HG03520 (cell line): ENCODE data around the gene KCTD10.

Source experiments
- ATAC-seq: cut with Tn5 transposase; IDR thresholded peaks from one replicate; pipeline ENCODE4 v1.9.1; 2021; ENCODE audit warnings: mild to moderate bottlenecking, moderate library complexity; ENCODE audit not compliant: unreplicated experiment

The KCTD10 gene, protein sequence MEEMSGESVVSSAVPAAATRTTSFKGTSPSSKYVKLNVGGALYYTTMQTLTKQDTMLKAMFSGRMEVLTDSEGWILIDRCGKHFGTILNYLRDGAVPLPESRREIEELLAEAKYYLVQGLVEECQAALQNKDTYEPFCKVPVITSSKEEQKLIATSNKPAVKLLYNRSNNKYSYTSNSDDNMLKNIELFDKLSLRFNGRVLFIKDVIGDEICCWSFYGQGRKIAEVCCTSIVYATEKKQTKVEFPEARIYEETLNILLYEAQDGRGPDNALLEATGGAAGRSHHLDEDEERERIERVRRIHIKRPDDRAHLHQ

DNA sequence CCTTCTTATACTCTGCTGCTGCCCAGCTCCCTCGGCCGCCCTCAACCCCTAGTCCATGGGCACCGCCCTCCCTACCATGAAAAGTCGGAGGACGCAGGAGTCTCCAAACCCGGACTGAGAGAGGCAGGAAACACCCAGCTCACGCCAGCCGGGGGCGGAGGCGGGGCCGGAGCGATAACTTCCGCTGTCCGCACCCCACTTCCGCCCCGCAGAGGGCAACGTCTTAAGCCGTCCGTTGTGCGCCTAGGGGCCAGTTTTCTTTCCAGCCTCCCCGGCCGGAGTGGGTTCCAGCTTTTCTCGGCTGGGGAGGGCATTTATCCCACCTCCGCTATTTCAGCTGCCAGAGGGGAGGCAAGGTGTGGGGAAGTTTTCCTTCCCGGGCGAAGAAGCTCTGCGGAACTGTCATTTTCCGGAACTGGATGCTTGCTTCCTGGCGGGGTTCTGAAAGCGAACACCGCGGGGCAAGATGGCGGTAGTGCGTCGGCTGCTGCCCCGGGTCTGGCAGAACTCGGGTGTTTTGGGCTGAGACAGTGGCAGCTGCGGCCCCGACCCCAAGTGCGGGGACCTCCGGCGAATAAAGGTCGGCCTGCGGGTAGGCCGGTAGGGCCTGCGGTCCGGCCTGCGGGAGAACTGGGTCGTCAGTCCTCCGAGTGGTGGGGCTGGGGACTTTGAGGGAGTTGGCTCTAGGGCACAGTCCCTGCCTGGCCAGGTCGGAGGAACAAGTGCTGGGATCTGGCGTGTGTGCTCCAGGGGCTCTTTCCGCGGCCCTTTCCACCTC lies at the start of gene KCTD10, which contains the start of gene UBE3B:
TSS of gene KCTD10 (minus strand) at position 116 of the 778 bp plus-strand sequence. CDS start at position 78, 38 bp downstream.
TSS of gene UBE3B (plus strand) at position 450 of the 778 bp plus-strand sequence. CDS start 5,918 bp downstream, outside the sequence.
- ATAC-seq, result peak; percentile 86

DNA sequence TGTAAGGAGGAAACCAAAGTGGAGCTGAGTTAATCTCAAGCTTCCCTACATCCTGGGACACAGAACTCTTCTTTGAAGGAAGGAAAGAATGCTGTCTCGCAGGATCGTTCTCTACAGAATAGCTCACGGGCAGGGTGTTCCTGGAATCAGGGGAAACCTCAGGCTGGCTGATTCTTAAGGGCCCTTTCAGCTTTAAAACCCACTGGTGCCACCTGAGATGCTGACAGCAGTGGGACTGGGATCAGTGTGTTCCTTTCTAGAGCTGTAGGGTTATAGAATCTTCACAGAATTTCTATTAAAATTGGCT lies 48.1 kb upstream of the KCTD10 start:
- ATAC-seq, result no peak

DNA sequence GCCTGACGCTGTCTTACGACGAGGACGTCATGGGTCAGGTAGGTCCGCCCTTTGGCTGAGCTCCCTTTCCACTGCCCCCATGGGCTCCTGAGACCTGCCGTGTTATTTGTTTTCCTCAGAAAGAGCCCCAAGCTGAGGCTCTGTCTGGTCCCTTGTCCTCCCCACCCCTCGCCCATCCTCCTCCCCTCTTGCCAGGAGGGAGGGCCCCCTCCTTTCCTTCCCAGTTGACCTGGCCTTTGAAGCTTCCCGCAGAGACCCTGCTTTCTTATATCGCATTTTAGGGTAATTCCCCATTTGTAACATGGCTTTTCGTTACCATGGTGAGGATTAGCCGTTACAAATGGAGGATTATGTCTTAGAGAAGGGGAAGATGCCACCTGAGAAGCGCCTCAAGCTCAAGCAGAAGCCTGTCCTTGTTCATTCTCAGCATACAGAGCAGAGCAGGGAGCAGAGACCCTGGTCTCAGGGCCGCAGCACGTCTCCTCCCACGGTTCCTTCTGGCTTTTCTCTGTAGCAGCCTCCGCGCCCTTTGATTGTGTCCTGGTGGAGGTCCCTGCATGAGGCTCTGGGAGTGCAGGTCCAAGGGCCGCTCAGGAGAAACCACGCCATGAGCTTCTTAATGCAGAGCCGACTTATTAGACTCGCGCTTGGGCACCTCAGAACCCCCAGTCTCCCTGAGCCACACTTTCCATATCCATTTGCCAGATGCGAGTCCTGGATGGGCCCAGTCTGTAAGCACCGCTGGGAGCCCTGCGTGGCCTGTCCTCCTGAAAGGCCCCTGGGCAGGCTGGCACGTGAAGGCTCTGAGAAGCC lies 47.6 kb upstream of the KCTD10 start:
- no peak for ATAC-seq

DNA sequence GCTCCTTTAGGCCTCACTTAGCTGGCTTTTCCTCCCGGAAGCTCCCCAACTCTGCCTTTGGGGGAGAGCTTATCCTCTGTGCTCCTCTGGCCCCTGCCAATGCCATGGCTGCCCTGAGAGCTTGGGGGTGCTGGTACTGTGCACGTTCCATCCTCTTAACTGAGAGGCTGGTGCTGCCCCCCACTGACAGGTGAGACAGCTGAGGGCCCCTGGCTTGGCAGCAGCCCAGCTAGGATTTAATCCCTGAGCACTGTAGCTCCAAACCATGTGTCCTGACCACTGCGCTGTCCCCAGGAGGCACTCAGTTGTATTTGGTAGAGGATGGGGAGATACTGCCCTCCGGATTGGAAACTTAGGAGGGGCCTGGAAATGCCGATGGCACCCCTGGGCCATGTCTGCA lies 46.4 kb upstream of the KCTD10 start:
- no peak for ATAC-seq

DNA sequence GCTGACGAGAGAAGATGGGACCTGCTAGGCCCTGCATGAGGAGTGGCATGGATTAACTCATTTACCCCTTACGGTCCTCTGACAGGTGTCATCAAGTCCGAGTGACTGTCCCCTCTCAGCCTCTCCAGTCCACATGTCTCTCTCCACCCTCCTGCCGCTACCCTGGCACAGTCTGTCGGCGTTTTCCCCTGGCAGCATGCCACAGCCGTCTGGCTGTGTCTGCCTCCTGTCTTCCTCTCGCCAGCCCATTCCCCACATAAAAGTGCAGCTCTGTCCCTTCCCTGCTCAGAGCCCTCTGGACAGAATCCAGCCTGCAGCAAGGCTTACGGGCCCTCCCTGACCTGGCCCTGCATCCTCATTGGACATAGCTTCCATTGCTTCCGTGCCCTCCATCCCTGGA lies 46.0 kb upstream of the KCTD10 start:
- no peak for ATAC-seq

DNA sequence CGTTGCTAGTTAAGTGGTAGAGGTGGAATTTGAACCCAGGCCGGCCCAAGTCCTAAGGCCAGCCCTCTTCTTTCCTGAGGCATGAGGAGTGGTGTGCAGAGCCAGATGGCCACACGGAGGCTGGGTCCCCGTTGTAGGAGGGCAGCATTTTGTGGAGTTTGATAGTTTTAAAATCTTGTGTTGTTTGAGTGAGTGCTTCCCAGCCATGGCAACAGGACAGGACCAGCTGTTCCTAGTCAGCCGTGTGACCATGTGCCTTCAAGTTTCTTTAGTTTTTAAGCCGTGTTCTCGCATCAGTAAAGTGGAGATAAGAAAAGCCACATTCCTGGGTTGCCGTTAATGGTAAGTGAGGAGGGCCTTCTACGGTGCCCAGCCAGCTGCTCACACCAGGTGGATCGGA lies 44.7 kb upstream of the KCTD10 start:
- ATAC-seq, result no peak

DNA sequence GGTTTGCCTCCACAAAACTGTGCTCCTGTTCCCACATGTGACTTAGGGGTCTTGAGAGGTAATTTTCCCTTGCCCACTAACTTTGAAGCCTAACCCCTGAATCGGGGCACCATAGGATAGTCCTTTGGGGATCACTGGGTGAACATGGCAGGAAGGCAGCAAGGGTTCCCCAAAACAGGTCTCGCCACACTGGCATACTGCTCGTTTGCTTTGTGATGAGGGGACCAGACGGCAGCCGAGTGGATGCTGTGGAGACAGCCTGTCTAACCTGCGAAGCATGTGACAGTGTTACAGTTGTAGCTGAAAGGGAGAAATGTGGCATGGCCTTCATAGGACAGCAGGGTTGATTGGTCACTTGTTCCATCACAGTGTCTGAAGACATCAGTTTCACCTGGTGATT lies 42.7 kb upstream of the KCTD10 start:
- ATAC-seq, result no peak

DNA sequence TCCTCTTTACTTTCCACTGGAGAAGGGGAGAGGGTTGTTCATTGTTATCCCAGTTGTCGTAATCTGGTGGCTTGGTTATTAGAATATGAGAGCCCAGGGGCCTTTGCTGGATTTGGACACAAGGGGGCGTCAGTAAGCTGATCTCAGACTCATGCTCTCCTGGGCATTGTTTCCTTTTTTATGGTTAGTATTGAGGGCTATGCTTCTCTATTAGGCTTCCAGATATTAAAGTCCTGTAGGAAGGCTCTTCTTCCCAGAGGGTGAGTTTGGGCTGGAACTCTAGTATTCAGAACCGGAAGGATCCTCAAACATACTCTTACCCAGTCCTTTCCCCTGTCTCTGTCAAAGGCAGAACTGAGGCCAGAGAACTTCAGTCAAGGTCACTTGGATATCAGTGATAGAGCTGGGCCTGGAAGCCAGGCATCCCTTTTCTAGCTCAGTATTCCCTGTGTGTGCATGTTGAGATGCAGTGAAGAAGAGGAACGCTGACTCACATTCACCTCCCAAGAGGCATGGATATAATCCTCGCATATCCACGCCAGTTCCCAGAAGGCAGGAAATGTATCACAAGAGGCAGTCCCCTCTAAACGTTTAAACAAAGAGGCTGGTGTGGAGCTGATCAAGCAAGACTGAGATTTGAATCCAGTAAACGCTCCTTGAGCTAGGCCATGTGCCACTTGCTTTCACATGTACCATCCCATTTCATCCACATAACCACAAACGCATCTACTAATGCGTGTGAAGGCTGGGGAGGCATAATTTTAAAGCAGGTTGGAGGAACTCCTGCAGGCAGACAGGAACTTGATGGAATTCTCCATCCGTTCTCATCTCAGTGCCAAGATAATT lies 41.9 kb upstream of the KCTD10 start:
- ATAC-seq, result no peak

DNA sequence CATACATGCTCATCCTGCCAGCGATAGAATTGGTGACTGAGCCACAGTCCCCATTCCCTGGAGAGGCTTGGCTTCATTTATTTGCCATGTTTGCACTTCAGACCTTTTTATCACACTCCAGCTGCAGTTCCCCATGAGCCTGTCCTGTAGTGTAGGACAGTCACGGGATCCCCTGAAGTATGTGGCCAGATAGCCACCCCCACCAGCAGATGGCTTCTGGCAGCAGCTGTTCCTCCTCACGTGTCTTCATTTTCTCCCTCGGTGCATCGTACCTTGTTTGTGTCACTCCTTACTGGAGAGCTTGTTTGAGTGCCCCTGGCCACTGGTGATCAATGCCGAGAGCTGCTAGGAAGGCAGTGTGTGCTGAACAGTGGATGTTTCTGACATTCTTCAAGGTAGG lies 40.5 kb upstream of the KCTD10 start:
- ATAC-seq, result no peak

DNA sequence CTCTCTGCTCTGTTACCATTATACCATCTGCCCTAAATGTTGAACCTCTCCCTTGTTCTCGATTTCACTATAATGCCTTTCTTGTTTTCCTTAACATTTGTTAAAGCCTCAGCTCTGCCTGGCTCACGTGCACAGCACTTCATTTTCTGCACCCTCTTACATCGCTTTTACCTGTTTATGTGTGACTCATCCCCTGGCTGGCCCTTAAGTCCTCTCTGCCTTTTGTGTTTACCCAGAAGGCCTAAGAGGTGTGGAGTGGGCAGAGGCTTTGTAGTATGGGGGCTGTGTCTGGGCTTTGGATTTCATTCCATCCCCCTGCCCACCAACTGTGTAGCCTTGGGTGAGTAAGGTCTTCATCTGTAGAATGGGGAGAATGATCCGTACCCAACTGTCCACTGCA lies 36.9 kb upstream of the KCTD10 start:
- ATAC-seq, result no peak

DNA sequence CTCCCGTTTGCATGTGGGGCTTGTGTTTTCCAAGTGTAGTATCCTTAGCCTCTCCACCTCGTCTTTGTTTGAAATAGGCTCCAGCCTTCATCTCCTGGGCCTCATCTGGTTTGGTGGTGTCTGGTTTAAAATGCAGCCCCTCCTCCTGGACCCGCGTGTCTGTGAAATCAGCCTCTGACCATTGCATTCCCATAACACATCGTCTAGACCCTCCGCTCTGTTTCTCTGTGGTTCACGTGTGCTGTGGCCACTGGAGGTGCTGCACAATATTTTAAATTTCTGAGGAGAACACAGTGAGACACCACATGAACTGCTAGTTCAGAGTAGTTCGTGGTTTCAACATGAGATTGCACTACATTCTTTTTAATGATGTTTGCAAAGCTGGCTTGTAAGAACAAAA lies 36.0 kb upstream of the KCTD10 start:
- no peak for ATAC-seq

DNA sequence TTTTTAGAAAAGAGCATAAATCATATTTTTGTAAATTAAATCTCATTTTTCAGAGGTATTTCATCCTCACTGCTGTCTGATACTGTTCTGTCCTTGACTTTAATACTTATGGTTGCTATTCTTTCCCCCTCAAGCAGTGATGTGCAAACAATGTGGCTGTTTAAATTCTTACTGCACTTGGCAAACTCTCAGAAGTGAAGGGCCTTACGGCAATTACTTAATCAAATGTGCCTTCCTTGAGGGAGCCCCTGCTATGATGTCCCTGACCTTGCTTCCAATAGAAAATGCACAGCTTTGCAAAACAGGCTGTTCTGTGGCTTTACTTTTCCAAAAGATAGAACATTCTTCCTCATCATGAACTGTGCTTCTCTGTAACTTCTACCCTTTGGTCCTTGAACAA lies 35.5 kb upstream of the KCTD10 start:
- no peak for ATAC-seq

DNA sequence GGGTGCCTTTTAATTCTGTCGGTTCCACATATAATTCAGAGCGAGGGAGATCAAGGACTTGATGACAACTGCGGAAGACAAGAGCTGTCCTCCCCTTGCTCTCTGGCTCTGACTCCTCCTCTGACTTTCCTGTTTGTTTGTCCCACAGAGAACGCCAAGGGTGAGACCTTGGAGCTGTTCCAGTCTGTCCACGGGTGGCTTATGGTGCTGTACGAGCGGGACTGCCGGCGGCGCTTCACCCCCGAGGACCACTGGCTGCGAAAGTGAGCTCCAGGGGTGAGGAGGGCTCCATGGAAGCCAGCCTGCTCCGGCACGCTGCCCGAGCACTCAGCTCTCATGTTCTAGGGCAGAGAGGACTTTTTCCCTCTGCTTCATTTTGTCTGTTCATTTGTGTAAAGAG lies 33.1 kb upstream of the KCTD10 start:
- no peak for ATAC-seq

DNA sequence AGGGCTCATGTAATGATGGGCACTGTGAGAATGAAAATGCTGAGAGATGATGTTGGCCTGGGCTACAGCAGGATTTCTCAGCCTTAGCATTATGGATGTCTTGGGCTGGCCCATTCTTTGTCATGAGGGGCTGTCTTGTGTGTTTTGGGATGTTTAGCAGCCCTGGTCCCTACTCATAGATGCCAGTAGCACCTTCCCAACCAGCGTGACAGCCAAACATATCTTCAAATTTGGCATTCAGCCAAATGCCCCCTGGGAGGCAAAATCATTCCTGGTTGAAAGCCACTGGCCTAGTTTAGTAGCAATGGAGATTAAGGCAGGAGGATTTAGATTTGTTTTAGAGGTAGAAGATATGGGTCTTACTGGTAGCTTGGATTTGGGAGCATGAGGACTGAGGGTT lies 27.0 kb upstream of the KCTD10 start:
- ATAC-seq, result no peak

DNA sequence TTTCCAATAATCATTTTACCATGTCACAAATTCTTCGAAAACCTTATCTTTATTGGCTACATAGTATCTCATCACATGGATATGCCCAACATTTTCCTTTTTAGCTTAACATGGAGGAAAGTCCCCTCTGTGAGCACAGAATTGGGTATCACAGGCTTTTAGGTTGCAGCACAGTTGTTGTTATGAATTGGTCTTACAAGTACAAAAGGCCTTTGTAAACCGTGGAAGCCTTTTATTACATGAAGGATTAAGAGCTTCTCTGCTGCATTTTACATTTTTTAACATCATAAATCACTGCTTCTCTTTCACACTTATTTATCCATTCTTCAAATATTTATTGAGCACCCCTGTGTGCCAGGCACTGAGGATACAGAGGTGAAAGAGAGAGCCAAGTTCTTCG lies 26.5 kb upstream of the KCTD10 start:
- no peak for ATAC-seq

DNA sequence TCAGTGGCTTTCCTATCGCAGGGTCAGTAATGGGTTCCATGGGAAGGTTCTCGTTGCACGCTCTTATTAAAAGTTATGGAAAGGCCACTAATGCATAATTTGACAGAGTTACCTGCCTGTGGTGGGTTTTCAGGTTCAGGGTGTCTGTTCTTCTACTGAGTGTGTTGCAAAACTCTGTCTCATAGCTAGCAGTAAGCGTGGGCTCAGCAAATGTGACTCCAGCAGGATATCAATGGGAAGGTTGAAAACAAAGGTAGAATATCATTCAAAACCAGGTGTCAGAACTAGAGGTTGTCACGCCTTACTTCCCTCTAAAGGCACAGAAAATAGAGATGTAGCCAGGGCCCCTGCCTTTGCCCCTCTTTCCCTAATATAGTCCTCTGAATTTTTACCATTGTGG lies 25.2 kb upstream of the KCTD10 start:
- no peak for ATAC-seq

DNA sequence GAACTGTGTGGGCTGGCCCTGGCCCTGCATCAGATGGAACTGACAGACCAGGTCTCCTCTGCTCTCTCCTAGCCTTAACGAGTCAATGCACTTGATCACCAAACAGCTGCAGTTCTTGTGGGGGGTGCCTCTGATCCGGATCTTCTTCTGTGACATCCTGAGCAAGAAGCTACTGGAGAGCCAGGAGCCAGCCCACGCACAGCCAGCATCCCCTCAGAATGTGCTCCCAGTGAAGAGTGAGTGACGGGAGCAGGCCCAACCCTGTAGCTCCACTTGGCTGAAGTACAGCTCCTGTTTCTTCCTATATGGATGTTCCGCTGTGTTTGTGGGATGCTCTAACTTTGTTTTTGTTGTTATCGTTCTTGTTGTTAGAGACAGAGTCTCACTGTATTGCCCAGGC lies 24.2 kb upstream of the KCTD10 start:
- ATAC-seq, result no peak

DNA sequence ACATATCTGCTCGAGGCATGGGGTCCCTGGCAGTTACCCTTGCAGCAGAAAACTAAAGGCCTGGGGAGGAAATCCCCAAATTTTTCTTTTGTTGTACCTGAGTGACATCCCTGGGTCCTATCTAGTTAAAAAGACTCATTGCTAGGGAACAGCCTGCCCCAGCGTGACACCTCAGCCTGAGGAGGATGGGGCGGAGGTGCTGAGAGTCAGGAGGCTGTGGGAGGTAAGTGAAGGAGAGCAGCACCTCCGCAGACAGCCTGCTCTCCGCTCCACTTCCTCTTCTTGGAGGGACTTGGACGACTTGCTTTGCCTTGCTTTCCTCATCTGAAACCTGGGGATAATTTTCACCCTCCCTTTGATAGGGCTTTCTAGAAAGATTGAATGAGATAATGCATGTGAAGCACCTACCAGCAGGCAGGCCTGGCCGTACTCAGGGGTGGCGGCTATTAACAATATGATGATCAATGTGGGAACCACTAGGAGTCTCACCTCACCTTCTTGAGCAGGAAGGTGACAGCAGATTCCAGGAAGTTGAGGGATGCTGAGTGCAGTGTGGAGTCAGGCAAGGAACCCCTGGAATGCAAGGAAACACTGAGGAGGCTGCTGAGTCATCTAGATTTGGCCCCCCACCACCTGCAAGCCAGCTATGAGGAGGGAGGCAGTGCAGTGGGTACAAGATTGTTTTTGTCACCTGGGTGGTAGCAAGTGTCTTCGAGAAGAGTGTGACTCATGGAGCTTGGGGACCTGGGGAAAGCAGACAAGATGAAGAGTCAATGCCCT lies 23.5 kb upstream of the KCTD10 start:
- no peak for ATAC-seq

DNA sequence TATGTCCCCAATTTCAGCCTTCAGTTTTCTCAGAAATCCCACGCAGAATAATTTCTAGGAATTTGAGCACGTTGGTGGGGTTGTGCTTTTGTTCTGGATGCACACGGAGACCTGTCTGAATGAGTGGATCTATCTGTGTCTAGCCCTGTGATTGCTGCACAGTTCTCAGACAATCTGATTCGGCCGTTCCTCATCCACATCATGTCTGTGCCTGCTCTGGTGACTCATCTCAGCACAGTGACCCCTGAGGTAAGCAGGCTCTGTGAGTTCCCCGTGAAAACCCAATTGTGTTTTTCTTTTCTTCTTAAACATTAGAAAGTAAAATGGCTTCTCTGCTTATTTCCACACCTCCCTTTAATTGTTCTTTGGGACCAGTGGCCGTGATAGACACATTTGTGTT lies 20.6 kb upstream of the KCTD10 start:
- ATAC-seq, result no peak

DNA sequence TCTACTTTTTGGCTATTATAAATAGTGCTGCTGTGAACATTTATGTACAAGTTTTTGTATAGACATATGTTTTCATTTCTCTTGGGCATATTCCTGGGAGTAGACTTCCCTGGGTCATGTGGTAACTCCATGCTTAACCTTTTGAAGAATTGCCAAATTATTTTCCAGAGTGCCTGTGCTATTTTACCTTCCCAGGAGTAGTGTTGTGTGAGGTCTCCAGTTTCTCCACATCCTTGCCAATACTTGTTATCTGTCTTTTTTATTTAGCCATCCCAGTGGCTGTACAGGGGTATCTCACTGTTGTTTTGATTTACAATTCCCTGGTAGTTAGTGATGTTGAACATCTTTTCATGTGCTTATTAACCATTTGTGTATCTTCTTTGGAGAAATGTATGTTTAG lies 19.2 kb upstream of the KCTD10 start:
- no peak for ATAC-seq
